ENCODE data around the gene ELOA. TPM values are rescaled to one million over a fixed set of nuclear protein-coding genes. Genes with fewer than 3 reads are reported as not detected.
"Not testable (repeated sequence)": the region's sequence is repeated elsewhere in the genome, so short reads cannot be mapped to it uniquely, and the experiment has no call there.

ELOA gene
- total RNA-seq, 1 donor, result 42.1 TPM

DNA sequence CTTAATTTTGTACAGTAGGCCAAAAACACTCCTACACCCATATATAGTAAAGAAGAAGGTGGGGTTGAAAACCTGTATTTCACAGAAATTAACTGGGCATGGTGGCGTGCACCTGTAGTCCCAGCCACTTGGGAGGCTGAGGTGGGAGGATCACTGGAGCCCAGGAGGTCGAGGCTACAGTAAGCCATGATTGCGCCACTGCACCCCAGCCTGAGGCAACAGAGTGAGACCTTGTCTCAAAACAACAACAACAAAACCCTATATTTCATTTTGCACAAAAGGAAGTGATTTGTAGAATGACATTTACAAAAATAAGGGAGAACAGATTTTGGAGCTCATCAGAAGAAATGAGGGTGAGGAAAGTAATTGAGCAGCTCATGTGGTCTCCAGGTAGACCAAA, 45.4 kb downstream of the ELOA start:
- Histone ChIP-seq H3K4me1 (ENCODE audit: insufficient read depth, low read length) (peaks cover 23% of the 10 kb centered on the region), H3K9me3 (ENCODE audit: low read depth, low read length) (no peaks in the 10 kb centered on the region), H3K27me3 (ENCODE audit: insufficient read depth, low read length) (no peaks in the 10 kb centered on the region), H3K4me3 (ENCODE audit: low read length) (no peak overlapping the region)

- no peaks in the 10 kb centered on the region for H3K9me3 ChIP-seq (ENCODE audit: low read depth, low read length)
- H3K4me1 ChIP-seq (ENCODE audit: insufficient read depth, low read length), result peaks cover 23% of the 10 kb centered on the region
- peak within 1 kb of the TSS; percentile 71 for H3K4me3 ChIP-seq (ENCODE audit: low read length)
- H3K27me3 ChIP-seq (ENCODE audit: insufficient read depth, low read length), result no peaks in the 10 kb centered on the region
Measured at GRCh38 chr1:23790696-23791515, 47.6 kb downstream of the ELOA start, which contains the start of gene LYPLA2. Gene LYPLA2 (plus strand): TSS chr1:23791145. CDS start chr1:23792683, 1,538 bp downstream.

GRCh38 chr1:23791516-23792047, 48.3 kb downstream of the ELOA start:
- peaks cover 23% of the 10 kb centered on the region for H3K4me1 ChIP-seq (ENCODE audit: insufficient read depth, low read length)
- no peaks in the 10 kb centered on the region for H3K27me3 ChIP-seq (ENCODE audit: insufficient read depth, low read length)
- peak overlapping the region; percentile 71 for H3K4me3 ChIP-seq (ENCODE audit: low read length)
- H3K9me3 ChIP-seq (ENCODE audit: low read depth, low read length), result no peaks in the 10 kb centered on the region

DNA sequence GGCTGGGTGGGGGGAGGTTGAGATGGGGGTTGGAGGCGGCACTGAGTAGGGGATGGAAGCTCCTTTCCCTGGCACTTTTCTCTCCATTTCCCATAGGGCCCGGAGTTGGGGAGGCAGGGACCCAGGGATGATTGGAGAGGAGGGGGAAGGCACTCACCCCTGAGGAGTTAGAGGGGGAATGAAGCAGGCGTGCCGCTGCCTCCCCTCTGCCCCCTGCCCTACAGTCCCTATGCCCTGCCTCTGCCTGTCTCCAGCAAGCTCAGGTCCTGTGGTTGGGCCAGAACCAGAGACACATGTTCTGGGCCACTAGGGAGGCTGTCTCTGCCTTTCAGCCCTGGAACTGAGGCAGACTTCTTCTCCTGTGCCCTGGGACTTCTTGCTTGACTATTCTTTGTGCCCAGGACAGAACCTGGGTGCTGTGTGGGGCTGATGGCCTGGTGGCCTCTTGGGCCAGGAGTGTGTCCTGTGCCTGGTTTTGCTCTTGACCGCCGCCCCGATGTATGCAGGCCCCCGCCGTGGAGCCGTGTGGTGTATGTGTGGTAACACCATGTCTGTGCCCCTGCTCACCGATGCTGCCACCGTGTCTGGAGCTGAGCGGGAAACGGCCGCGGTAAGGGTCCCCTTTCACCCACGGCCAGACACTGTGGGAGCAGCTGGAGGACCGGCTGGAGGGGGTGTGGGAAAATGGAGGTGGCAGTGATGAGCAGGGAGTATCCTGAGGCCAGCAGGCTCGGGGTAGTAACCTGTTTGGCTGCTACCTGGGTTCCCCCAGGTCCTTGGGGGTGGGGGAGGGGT, 49.1 kb downstream of the ELOA start:
- peaks cover 23% of the 10 kb centered on the region for H3K4me1 ChIP-seq (ENCODE audit: insufficient read depth, low read length)
- H3K4me3 ChIP-seq (ENCODE audit: low read length), result no peak overlapping the region

GRCh38 chr1:23793018-23793781, 49.9 kb downstream of the ELOA start:
- Histone ChIP-seq H3K4me3 (ENCODE audit: low read length) (no peak overlapping the region), H3K9me3 (ENCODE audit: low read depth, low read length) (no peaks in the 10 kb centered on the region), H3K27me3 (ENCODE audit: insufficient read depth, low read length) (no peaks in the 10 kb centered on the region), H3K4me1 (ENCODE audit: insufficient read depth, low read length) (peaks cover 23% of the 10 kb centered on the region)

More for the DNA sequence above, 49.1 kb downstream of the ELOA start:
- H3K27me3 ChIP-seq (ENCODE audit: insufficient read depth, low read length), result no peaks in the 10 kb centered on the region
- no peaks in the 10 kb centered on the region for H3K9me3 ChIP-seq (ENCODE audit: low read depth, low read length)

- H3K27me3 ChIP-seq (ENCODE audit: insufficient read depth, low read length), result no peaks in the 10 kb centered on the region
- H3K9me3 ChIP-seq (ENCODE audit: low read depth, low read length), result no peaks in the 10 kb centered on the region
- H3K4me3 ChIP-seq (ENCODE audit: low read length), result no peak overlapping the region
- H3K4me1 ChIP-seq (ENCODE audit: insufficient read depth, low read length), result peaks cover 28% of the 10 kb centered on the region
Measured at GRCh38 chr1:23793861-23794731, 50.8 kb downstream of the ELOA start.

DNA sequence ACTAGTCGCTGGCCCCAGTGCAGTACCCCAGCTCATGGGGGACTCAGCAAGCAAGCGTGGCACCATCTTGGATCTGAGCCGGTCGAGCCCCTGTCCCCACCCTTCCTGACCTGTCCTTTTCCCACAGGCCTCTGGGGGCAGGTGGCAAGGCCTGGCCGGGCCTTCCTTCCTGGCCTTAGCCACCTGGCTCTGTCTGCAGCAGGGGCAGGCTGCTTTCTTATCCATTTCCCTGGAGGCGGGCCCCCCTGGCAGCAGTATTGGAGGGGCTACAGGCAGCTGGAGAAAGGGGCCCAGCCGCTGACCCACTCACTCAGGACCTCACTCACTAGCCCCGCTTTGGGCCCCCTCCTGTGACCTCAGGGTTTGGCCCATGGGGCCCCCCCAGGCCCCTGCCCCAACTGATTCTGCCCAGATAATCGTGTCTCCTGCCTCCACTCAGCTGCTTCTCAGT, 51.5 kb downstream of the ELOA start:
- H3K4me1 ChIP-seq (ENCODE audit: insufficient read depth, low read length), result peaks cover 35% of the 10 kb centered on the region
- H3K4me3 ChIP-seq (ENCODE audit: low read length); H3K27me3 ChIP-seq (ENCODE audit: insufficient read depth, low read length); H3K9me3 ChIP-seq (ENCODE audit: low read depth, low read length): not testable (repeated sequence)

DNA sequence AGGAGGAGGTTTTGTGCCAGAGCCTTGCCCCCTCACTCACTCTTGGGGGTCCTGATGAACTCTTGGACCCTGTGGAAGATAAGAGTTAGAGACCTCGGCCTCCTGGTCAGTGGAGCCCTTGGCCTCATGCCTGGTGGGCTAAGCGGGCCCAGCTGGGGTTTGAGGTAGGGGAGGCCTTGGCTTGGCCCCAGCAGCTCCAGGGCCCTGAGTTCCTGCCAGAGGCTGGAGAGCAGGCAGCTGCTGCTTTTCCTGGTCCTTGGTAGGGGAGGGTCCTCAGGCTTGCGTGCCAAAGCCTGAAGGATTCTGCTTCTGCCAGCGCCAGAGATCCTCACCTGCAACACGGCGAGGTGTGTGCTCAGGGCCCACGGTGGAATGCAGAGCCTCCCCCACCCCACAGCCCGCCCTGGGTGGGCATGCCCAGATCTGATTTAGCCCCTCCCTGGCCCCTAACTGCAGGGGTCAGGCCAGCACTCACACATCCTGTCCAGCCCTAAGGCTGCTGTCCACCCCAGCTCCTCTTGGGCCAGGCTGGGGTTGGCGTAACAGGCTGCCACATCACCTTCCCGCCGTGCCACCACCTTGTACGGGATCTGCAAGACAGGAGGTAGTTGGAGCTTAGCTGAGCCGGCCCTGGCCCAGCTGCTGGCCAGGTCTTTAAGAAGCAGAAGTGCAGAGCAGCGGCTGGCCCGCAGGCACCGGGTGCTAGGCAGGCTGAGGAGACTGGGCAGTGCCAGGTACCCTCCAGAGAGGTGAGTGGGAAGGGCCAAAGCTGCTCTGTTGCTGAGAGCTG, 52.6 kb downstream of the ELOA start:
- peaks cover 30% of the 10 kb centered on the region for H3K4me1 ChIP-seq (ENCODE audit: insufficient read depth, low read length)

GRCh38 chr1:23796466-23797271, 53.4 kb downstream of the ELOA start:
- Histone ChIP-seq H3K4me1 (ENCODE audit: insufficient read depth, low read length) (peaks cover 34% of the 10 kb centered on the region), H3K9me3 (ENCODE audit: low read depth, low read length) (no peaks in the 10 kb centered on the region), H3K27me3 (ENCODE audit: insufficient read depth, low read length) (no peaks in the 10 kb centered on the region), H3K4me3 (ENCODE audit: low read length) (no peak overlapping the region)

More for the DNA sequence above, 52.6 kb downstream of the ELOA start:
- Histone ChIP-seq H3K27me3 (ENCODE audit: insufficient read depth, low read length) (no peaks in the 10 kb centered on the region), H3K4me3 (ENCODE audit: low read length) (no peak overlapping the region), H3K9me3 (ENCODE audit: low read depth, low read length) (no peaks in the 10 kb centered on the region)

DNA sequence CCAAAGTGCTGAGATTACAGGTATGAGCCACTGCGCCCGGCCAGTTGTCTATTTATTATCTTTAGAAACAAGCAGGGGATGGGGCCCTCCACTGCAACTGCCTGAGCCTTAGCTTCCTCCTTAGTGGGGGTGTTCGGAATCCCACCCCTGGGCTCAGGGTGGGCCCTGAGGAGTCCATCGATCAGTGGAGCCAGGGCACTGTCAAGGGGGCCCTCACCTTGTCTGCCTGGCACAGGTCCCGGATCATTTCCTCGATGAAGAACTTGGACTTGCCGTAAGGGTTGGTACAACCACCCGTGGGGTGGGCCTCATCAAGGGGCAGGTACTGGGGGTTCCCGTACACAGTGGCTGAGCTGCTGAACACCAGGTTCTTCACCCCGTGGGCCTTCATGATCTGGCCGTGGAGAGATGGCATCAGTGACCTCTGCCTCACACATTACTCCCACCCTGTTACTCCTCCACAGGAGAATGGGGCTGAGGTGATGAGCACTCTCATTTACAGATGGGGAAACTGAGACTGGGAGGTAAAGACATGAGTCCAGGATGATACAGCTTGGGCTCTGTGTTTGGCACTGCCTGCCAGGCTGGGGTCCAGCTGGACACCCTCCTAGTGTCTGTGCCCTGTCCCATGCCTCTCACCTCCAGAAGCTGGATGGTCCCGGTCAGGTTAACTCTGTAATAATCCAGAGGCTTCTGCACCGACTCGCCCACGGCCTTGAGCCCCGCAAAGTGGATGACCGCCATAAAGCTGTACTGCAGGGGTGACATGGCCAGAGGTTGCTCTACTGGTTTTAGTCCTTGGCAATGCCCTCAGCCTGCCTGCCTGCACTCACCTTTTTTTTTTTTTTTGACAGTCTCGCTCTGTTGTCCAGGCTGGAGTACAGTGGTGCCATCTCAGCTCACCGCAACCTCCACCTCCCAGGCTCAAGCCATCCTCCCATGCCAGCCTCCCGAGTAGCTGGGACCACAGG, 54.5 kb downstream of the ELOA start:
- peaks cover 27% of the 10 kb centered on the region for H3K4me1 ChIP-seq (ENCODE audit: insufficient read depth, low read length)
- H3K4me3 ChIP-seq (ENCODE audit: low read length), result no peak overlapping the region
- H3K27me3 ChIP-seq (ENCODE audit: insufficient read depth, low read length), result no peaks in the 10 kb centered on the region
- H3K9me3 ChIP-seq (ENCODE audit: low read depth, low read length), result no peaks in the 10 kb centered on the region

DNA sequence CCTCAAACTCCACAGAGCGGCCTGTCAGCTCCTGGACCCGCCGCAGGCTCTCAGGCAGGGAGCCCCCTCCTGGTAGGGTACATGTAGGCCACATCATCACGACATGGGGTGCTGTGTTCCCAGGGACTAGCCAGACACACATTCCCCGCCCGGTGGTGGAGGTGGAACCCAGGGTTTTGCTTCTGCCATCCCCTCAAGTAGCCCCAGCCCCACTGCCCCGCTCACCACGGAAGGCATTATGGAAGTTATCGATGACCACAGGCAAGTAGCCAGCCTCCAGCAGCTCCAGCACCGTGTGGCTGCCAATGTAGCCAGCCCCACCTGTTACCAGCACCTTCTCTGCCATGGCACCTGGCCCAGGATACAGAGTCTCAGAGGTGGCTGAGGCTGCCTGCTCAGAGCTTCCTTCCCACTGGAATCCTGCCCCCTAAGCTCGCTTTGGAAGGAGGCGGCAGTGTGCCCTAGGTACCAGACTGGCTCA, 55.4 kb downstream of the ELOA start:
- peaks cover 26% of the 10 kb centered on the region for H3K4me1 ChIP-seq (ENCODE audit: insufficient read depth, low read length)
- no peaks in the 10 kb centered on the region for H3K9me3 ChIP-seq (ENCODE audit: low read depth, low read length)
- H3K27me3 ChIP-seq (ENCODE audit: insufficient read depth, low read length), result no peaks in the 10 kb centered on the region
- H3K4me3 ChIP-seq (ENCODE audit: low read length), result no peak overlapping the region

DNA sequence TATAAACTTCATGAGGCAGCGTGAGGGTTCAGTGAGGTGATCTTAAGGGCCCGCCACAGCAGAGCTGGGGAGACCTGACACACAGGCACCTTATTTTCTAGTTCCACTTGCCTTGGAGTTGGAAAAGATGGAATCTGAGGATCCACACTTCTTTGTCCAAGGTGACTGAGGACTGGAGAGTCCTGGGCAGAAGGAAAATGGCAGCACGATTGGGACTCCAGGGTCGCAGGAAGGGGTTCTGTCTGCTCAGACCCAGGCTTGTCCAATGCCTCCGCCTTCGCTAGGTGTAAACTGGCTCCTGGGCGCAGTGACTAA, 55.9 kb downstream of the ELOA start:
- Histone ChIP-seq H3K9me3 (ENCODE audit: low read depth, low read length) (no peaks in the 10 kb centered on the region), H3K4me1 (ENCODE audit: insufficient read depth, low read length) (peaks cover 31% of the 10 kb centered on the region), H3K27me3 (ENCODE audit: insufficient read depth, low read length) (no peaks in the 10 kb centered on the region), H3K4me3 (ENCODE audit: low read length) (no peak overlapping the region)
